ENCODE data around the gene RIN3. TPM values are rescaled to one million over a fixed set of nuclear protein-coding genes. Genes with fewer than 3 reads are reported as not detected.
A peak's percentile ranks its signal among the peaks of the same experiment; 100 is the strongest.

The RIN3 gene
- total and polyA plus RNA-seq, 10 donors: 17.2 to 117 (median 75.7) TPM

- 30 to 44% (median 36%) methylated on average over 1 of the region's 1 CpG for WGBS, 5 donors
- H3K36me3 ChIP-seq: peaks cover 0 to 6% (median 0%) of the 10 kb centered on the region in 6 donors
- H3K27ac ChIP-seq: peak overlapping the region in 5 of 8 donors; percentile 5 to 55 (median 9)
- H3K9me3 ChIP-seq: peaks cover 0 to 9% (median 0%) of the 10 kb centered on the region in 8 donors
- H3K27me3 ChIP-seq (replicated peaks in 1 of 7): no peaks in the 10 kb centered on the region
- TF ChIP-seq POLR2A (IDR thresholded peaks at IDR 0.05) (no peak), POLR2AphosphoS5 (IDR thresholded peaks at IDR 0.05) (no peak), CTCF (IDR thresholded peaks at IDR 0.05 in 8 of 11, conservative IDR thresholded peaks at IDR 0.05 in 3 of 11) (no peak)
- intact Hi-C loops (cut with DNase I; ENCODE audit: low total_unique reads): no loop called here
- no peak for DNase-seq
- no peak overlapping the region for H3K4me3 ChIP-seq
- H3K4me1 ChIP-seq: peaks cover 0 to 31% (median 13%) of the 10 kb centered on the region in 6 donors
Measured at GRCh38 chr14:92481386-92481785, 32.2 kb upstream of the RIN3 start.

GRCh38 chr14:92481811-92482555, 31.6 kb upstream of the RIN3 start:
- Histone ChIP-seq H3K4me1 (peaks cover 0 to 34% (median 13%) of the 10 kb centered on the region in 6 donors), H3K27me3 (replicated peaks in 1 of 7) (no peaks in the 10 kb centered on the region), H3K4me3 (no peak overlapping the region), H3K9me3 (peaks cover 0 to 9% (median 0%) of the 10 kb centered on the region in 8 donors), H3K27ac (peak overlapping the region in 6 of 8 donors; percentile 5 to 55 (median 30)), H3K36me3 (peaks cover 0 to 6% (median 0%) of the 10 kb centered on the region in 6 donors)
- no peak for DNase-seq
- intact Hi-C loops (cut with DNase I; ENCODE audit: low total_unique reads): no loop called here
- TF ChIP-seq POLR2AphosphoS5 (IDR thresholded peaks at IDR 0.05) (peak in 1 of 3 donors; percentile 11), POLR2A (IDR thresholded peaks at IDR 0.05) (no peak)
- 54 to 86% (median 62%) methylated on average over 1 of the region's 1 CpG for WGBS, 5 donors

- intact Hi-C loops (cut with DNase I; ENCODE audit: low total_unique reads): no loop called here
- H3K4me1 ChIP-seq: peaks cover 0 to 42% (median 19%) of the 10 kb centered on the region in 6 donors
- peaks cover 0 to 6% (median 0%) of the 10 kb centered on the region in 6 donors for H3K36me3 ChIP-seq
- WGBS, 5 donors: 88 to 98% (median 94%) methylated on average over 4 to 9 of the region's 9 CpGs
- H3K4me3 ChIP-seq: no peak overlapping the region
- TF ChIP-seq CTCF (IDR thresholded peaks at IDR 0.05 in 8 of 11, conservative IDR thresholded peaks at IDR 0.05 in 3 of 11): no peak
- TF ChIP-seq POLR2AphosphoS5 (IDR thresholded peaks at IDR 0.05): no peak
- TF ChIP-seq POLR2A (IDR thresholded peaks at IDR 0.05): no peak
- peaks cover 0 to 9% (median 0%) of the 10 kb centered on the region in 8 donors for H3K9me3 ChIP-seq
- H3K27me3 ChIP-seq (replicated peaks in 1 of 7): no peaks in the 10 kb centered on the region
- peak; percentile 41 for DNase-seq
- H3K27ac ChIP-seq: peak overlapping the region in 4 of 8 donors; percentile 9 to 55 (median 46)
Measured at GRCh38 chr14:92482621-92483319, 30.8 kb upstream of the RIN3 start.

GRCh38 chr14:92484132-92484823, 29.3 kb upstream of the RIN3 start:
- Histone ChIP-seq H3K27me3 (replicated peaks in 1 of 7) (no peaks in the 10 kb centered on the region), H3K4me1 (peaks cover 5 to 55% (median 27%) of the 10 kb centered on the region in 6 donors), H3K9me3 (peaks cover 0 to 2% (median 0%) of the 10 kb centered on the region in 8 donors), H3K36me3 (peaks cover 0 to 6% (median 0%) of the 10 kb centered on the region in 6 donors), H3K27ac (no peak overlapping the region), H3K4me3 (no peak overlapping the region)
- intact Hi-C loops (cut with DNase I; ENCODE audit: low total_unique reads): no loop called here
- TF ChIP-seq CTCF (IDR thresholded peaks at IDR 0.05 in 8 of 11, conservative IDR thresholded peaks at IDR 0.05 in 3 of 11): no peak
- no peak for TF ChIP-seq POLR2AphosphoS5 (IDR thresholded peaks at IDR 0.05)
- no peak for TF ChIP-seq POLR2A (IDR thresholded peaks at IDR 0.05)
- peak; percentile 57 for DNase-seq
- 84 to 95% (median 88%) methylated on average over 7 of the region's 7 CpGs for WGBS, 5 donors

All from spleen (tissue), 11 donors.